Smooth muscle cell (in vitro differentiated cells): ENCODE measurements around the gene DMD. TPM values are rescaled to one million over a fixed set of nuclear protein-coding genes. Genes with fewer than 3 reads are reported as not detected.

ENCODE experiments used
- DNase-seq: peaks from one replicate; lab custom pipeline; 2025; ENCODE audit not compliant: unreplicated experiment; lab: John Stamatoyannopoulos, UW
- H2AFZ ChIP-seq: fragments of 200-600 bp; sonication (generic); 2 replicates; pipeline ENCODE4 v1.6.0; 2016; ENCODE audit warnings: antibody characterized with exemption, low read depth, mild to moderate bottlenecking
- H3F3A ChIP-seq: fragments of 200-600 bp; sonication (generic); 2 replicates; pipeline ENCODE4 v1.6.0; 2017; ENCODE audit warnings: antibody characterized with exemption, low read depth
- H3K27ac ChIP-seq: fragments of 200-600 bp; sonication (generic); 2 replicates; pipeline ENCODE4 v1.5.1; 2016; ENCODE audit warnings: low read depth, mild to moderate bottlenecking
- H3K27me3 ChIP-seq: fragments of 200-600 bp; sonication (generic); 2 replicates; pipeline ENCODE4 v1.6.1; 2016; ENCODE audit warnings: low read depth, mild to moderate bottlenecking
- H3K36me3 ChIP-seq: fragments of 200-600 bp; sonication (generic); 2 replicates; pipeline ENCODE4 v1.5.1; 2016; ENCODE audit warnings: low read depth
- H3K4me1 ChIP-seq: fragments of 200-600 bp; sonication (generic); 2 replicates; pipeline ENCODE4 v1.5.1; 2016; ENCODE audit warnings: low read depth
- H3K4me2 ChIP-seq: fragments of 200-600 bp; sonication (generic); 2 replicates; pipeline ENCODE4 v1.6.0; 2016; ENCODE audit warnings: mild to moderate bottlenecking
- H3K4me3 ChIP-seq: fragments of 200-600 bp; sonication (generic); 2 replicates; pipeline ENCODE4 v1.5.1; 2016; ENCODE audit warnings: mild to moderate bottlenecking
- H3K79me2 ChIP-seq: fragments of 200-600 bp; sonication (generic); 2 replicates; pipeline ENCODE4 v1.6.0; 2016; ENCODE audit warnings: low read depth, mild to moderate bottlenecking
- H3K9ac ChIP-seq: fragments of 200-600 bp; sonication (generic); 2 replicates; pipeline ENCODE4 v1.6.0; 2016; ENCODE audit warnings: low read depth
- H3K9me3 ChIP-seq: fragments of 200-600 bp; sonication (generic); replicated peaks from 2 replicates; pipeline ENCODE4 v1.5.1; 2016; ENCODE audit warnings: low read depth
- H4K20me1 ChIP-seq: fragments of 200-600 bp; sonication (generic); 2 replicates; pipeline ENCODE4 v1.6.0; 2016; ENCODE audit warnings: low read depth
- WGBS: methylation state at CpG from one replicate; pipeline ENCODE4 v1.1.7; 2016; ENCODE audit warnings: low lambda C conversion rate; 5-methylcytosine and 5-hydroxymethylcytosine counted together
- polyA plus RNA-seq: library from polyadenylated mRNA; unstranded; fragments of >200 nt; fragmentation: Nextera tagmentation; extraction: Ambion mirVana; gene quantifications from 2 replicates; pipeline ENCODE4 v1.2.1, GENCODE V29; 2016
- total RNA-seq: library from RNA; depleted of rRNA; stranded (reverse); fragments of >200 nt; gene quantifications from 2 replicates; pipeline ENCODE4 v1.2.3, GENCODE V29; 2014
- TF ChIP-seq, protein P1 (sequence below): fragments of 200-600 bp; sonication (generic); IDR thresholded peaks from 2 replicates; pipeline ENCODE4 v1.5.1; 2017; ENCODE audit warnings: borderline replicate concordance, mild to moderate bottlenecking, antibody characterized with exemption; ENCODE audit not compliant: insufficient read depth, poor library complexity, severe bottlenecking

DMD gene
- total and polyA plus RNA-seq, 2 experiments from 2014 or later = 12.3 to 12.6 TPM

DNA sequence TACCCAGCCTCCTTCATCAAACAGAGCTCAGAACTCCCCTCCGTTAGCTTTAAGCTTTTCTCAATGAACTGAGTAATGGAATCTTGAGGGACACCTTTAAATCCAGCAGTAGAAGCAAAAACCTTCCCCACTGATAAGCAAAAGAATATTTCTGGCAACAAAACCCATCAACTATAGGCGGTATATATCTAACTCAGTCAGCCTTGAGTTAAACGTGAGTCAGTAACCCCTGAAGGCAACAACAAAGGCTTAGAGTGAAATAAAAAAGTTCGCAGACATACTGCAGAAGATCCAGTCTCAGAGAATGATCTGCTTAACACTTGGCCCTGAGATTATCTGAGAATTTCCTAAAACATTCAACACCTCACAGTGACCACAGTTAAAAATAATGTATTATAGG, 77.2 kb downstream of the DMD start:
- Histone ChIP-seq H3K9me3 (no peaks in the 10 kb centered on the region), H4K20me1 (no peaks in the 10 kb centered on the region), H3K4me2 (no peak overlapping the region), H3K4me1 (peaks cover 8% of the 10 kb centered on the region), H3K4me3 (no peak overlapping the region), H3K27me3 (no peaks in the 10 kb centered on the region), H3K36me3 (no peaks in the 10 kb centered on the region), H2AFZ (no peak overlapping the region), H3K9ac (no peak overlapping the region), H3F3A (no peaks in the 10 kb centered on the region), H3K79me2 (no peaks in the 10 kb centered on the region), H3K27ac (no peak overlapping the region)
- 22% methylated on average over 4 of the region's 4 CpGs for WGBS
- no peak for DNase-seq
- TF ChIP-seq, protein P1, sequence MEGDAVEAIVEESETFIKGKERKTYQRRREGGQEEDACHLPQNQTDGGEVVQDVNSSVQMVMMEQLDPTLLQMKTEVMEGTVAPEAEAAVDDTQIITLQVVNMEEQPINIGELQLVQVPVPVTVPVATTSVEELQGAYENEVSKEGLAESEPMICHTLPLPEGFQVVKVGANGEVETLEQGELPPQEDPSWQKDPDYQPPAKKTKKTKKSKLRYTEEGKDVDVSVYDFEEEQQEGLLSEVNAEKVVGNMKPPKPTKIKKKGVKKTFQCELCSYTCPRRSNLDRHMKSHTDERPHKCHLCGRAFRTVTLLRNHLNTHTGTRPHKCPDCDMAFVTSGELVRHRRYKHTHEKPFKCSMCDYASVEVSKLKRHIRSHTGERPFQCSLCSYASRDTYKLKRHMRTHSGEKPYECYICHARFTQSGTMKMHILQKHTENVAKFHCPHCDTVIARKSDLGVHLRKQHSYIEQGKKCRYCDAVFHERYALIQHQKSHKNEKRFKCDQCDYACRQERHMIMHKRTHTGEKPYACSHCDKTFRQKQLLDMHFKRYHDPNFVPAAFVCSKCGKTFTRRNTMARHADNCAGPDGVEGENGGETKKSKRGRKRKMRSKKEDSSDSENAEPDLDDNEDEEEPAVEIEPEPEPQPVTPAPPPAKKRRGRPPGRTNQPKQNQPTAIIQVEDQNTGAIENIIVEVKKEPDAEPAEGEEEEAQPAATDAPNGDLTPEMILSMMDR = no peak

DNA sequence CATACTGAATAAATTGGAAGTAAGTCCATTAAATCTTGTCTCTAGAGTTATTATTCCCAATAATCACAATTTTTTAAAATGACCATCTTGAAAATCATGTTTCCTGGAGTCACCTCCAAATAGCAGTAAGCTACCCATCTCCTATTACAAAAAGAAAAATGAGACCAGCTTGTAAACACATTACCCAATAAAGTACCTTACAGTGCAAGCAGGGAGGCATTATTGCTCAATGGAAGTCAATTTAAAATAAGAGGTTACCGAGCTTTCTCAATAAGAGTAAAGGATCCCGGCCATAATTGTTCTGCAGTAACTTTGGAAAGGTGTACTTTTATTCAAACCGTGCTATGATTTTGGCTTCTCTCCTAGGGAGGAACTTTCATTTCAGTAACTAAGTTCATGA, 78.0 kb downstream of the DMD start:
- TF ChIP-seq, protein P1 = no peak
- H3K9me3 ChIP-seq = no peaks in the 10 kb centered on the region
- H4K20me1 ChIP-seq = no peaks in the 10 kb centered on the region
- no peak overlapping the region for H3K27ac ChIP-seq
- no peak overlapping the region for H3K4me3 ChIP-seq
- H3K27me3 ChIP-seq = no peaks in the 10 kb centered on the region
- H3F3A ChIP-seq = no peaks in the 10 kb centered on the region
- no peak for DNase-seq
- no peak overlapping the region for H2AFZ ChIP-seq
- 91% methylated on average over 3 of the region's 3 CpGs for WGBS
- peaks cover 8% of the 10 kb centered on the region for H3K4me1 ChIP-seq
- H3K79me2 ChIP-seq = no peaks in the 10 kb centered on the region
- H3K36me3 ChIP-seq = no peaks in the 10 kb centered on the region
- H3K4me2 ChIP-seq = no peak overlapping the region
- H3K9ac ChIP-seq = no peak overlapping the region

DNA sequence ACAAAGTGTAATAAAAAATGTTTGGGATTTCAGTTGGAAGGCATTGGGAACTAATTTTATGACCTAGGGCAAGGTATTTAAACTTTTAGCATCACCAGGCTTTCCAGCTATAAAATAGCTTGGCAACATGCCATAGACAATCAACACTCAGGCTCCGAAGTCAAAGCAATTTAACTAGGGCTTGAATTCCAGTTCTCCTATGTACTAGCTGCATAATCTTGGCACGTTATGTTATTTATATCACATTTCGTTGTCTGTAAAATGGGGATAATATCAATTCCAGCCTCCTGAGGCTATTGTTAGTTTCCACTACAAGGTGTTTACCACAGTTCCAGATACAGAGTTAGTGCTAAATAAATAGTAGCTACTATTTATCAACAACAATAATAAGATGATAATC, 78.8 kb downstream of the DMD start:
- no peak for DNase-seq
- Histone ChIP-seq H3K4me1 (peaks cover 8% of the 10 kb centered on the region), H3K36me3 (no peaks in the 10 kb centered on the region), H3K27ac (no peak overlapping the region), H3K4me3 (no peak overlapping the region), H3K27me3 (no peaks in the 10 kb centered on the region), H3K4me2 (no peak overlapping the region), H2AFZ (no peak overlapping the region), H3K79me2 (no peaks in the 10 kb centered on the region), H3F3A (no peaks in the 10 kb centered on the region), H3K9ac (no peak overlapping the region), H3K9me3 (no peaks in the 10 kb centered on the region), H4K20me1 (no peaks in the 10 kb centered on the region)
- WGBS = 68% methylated on average over 3 of the region's 3 CpGs
- TF ChIP-seq, protein P1 = no peak

DNA sequence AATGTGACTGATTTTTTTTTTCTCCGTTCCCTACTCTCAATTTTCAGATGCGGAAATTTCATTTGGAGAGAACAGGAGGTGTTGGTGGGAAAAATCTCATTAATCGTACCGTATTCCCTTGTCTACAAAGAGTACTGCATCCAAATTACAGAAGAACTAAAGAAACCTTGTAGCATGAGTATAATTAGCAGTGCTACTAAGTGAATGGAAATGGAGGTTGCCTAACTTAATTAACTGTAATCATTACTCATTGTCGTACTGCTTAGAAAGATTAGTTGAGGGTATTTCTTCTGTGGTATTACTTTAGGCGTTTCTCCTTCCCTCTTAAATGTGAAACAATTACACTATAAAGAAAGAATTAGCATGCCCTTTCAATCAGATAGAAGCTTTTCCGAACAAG, 81.7 kb downstream of the DMD start:
- Histone ChIP-seq H3K79me2 (no peaks in the 10 kb centered on the region), H3F3A (no peaks in the 10 kb centered on the region), H3K9ac (no peak overlapping the region), H2AFZ (no peak overlapping the region), H3K4me1 (peaks cover 8% of the 10 kb centered on the region), H3K9me3 (no peaks in the 10 kb centered on the region), H3K27me3 (no peaks in the 10 kb centered on the region), H3K27ac (no peak overlapping the region), H3K4me2 (no peak overlapping the region), H3K36me3 (no peaks in the 10 kb centered on the region), H3K4me3 (no peak overlapping the region), H4K20me1 (no peaks in the 10 kb centered on the region)
- WGBS = 75% methylated on average over 7 of the region's 7 CpGs
- TF ChIP-seq, protein P1 = no peak
- DNase-seq = no peak
